ENCODE results near the gene RARB. TPM values are rescaled to one million over a fixed set of nuclear protein-coding genes. Genes with fewer than 3 reads are reported as not detected.

RARB gene
- polyA plus RNA-seq, 1 donor from 2014 or later, result 13.2 TPM

GRCh38 chr3:25510797-25511196 is 82.7 kb downstream of the RARB start:
- Histone ChIP-seq H3K27ac (ENCODE audit: low read length) (no peak overlapping the region), H3K79me2 (replicated peaks; ENCODE audit: insufficient read depth, low read length) (no peaks in the 10 kb centered on the region), H3K4me2 (ENCODE audit: low read length) (no peak overlapping the region), H3F3A (ENCODE audit: insufficient read depth, low read length, poor library complexity, severe bottlenecking) (no peaks in the 10 kb centered on the region), H4K20me1 (ENCODE audit: insufficient read depth) (no peaks in the 10 kb centered on the region), H3K9me3 (ENCODE audit: low read length) (no peaks in the 10 kb centered on the region), H3K9ac (ENCODE audit: low read length) (no peak overlapping the region), H3K9me2 (ENCODE audit: insufficient read depth, low read length) (no peaks in the 10 kb centered on the region), H3K36me3 (ENCODE audit: insufficient read depth, low read length) (no peaks in the 10 kb centered on the region), H3K4me3 (ENCODE audit: low read length) (no peak overlapping the region), H3K27me3 (ENCODE audit: insufficient read depth, low read depth, low read length) (no peaks in the 10 kb centered on the region), H2AFZ (ENCODE audit: low read depth, low read length) (no peak overlapping the region)
- no peak for TF ChIP-seq EZH2 (IDR thresholded peaks at IDR 0.05; ENCODE audit: borderline replicate concordance, insufficient read depth, low read length, poor library complexity, severe bottlenecking)
- no peak for TF ChIP-seq CTCF (IDR thresholded peaks at IDR 0.05; ENCODE audit: poor library complexity, severe bottlenecking)
- TF ChIP-seq RAD21 (conservative IDR thresholded peaks at IDR 0.05), result no peak
- no peak for TF ChIP-seq POLR2AphosphoS5 (IDR thresholded peaks at IDR 0.05)
- no peak for TF ChIP-seq MXI1 (conservative IDR thresholded peaks at IDR 0.05; ENCODE audit: poor library complexity, severe bottlenecking)
- no peak for TF ChIP-seq REST (IDR thresholded peaks at IDR 0.05; ENCODE audit: borderline replicate concordance)
- no peak for TF ChIP-seq SMC3 (conservative IDR thresholded peaks at IDR 0.05; ENCODE audit: poor library complexity)
- TF ChIP-seq TAF1 (IDR thresholded peaks at IDR 0.05; ENCODE audit: low read depth), result no peak

GRCh38 chr3:25511972-25512721 is 84.1 kb downstream of the RARB start:
- H3F3A ChIP-seq (ENCODE audit: insufficient read depth, low read length, poor library complexity, severe bottlenecking), result no peaks in the 10 kb centered on the region

More at GRCh38 chr3:25511972-25512721, 84.1 kb downstream of the RARB start:
- TF ChIP-seq SMC3 (conservative IDR thresholded peaks at IDR 0.05; ENCODE audit: poor library complexity) (no peak), POLR2AphosphoS5 (IDR thresholded peaks at IDR 0.05) (no peak), MXI1 (conservative IDR thresholded peaks at IDR 0.05; ENCODE audit: poor library complexity, severe bottlenecking) (no peak), EZH2 (IDR thresholded peaks at IDR 0.05; ENCODE audit: borderline replicate concordance, insufficient read depth, low read length, poor library complexity, severe bottlenecking) (no peak), CTCF (IDR thresholded peaks at IDR 0.05; ENCODE audit: poor library complexity, severe bottlenecking) (no peak), TAF1 (IDR thresholded peaks at IDR 0.05; ENCODE audit: low read depth) (no peak), RAD21 (conservative IDR thresholded peaks at IDR 0.05) (no peak), REST (IDR thresholded peaks at IDR 0.05; ENCODE audit: borderline replicate concordance) (no peak), EP300 (conservative IDR thresholded peaks at IDR 0.05; ENCODE audit: poor library complexity, severe bottlenecking) (no peak)
- H3K4me3 ChIP-seq (ENCODE audit: low read length), result no peak overlapping the region
- no peak overlapping the region for H3K9ac ChIP-seq (ENCODE audit: low read length)
- no peaks in the 10 kb centered on the region for H3K9me2 ChIP-seq (ENCODE audit: insufficient read depth, low read length)
- no peaks in the 10 kb centered on the region for H3K27me3 ChIP-seq (ENCODE audit: insufficient read depth, low read depth, low read length)
- no peaks in the 10 kb centered on the region for H3K36me3 ChIP-seq (ENCODE audit: insufficient read depth, low read length)
- no peak overlapping the region for H3K4me2 ChIP-seq (ENCODE audit: low read length)
- H3K27ac ChIP-seq (ENCODE audit: low read length), result no peak overlapping the region
- no peak overlapping the region for H2AFZ ChIP-seq (ENCODE audit: low read depth, low read length)
- no peaks in the 10 kb centered on the region for H3K79me2 ChIP-seq (replicated peaks; ENCODE audit: insufficient read depth, low read length)
- no peaks in the 10 kb centered on the region for H3K9me3 ChIP-seq (ENCODE audit: low read length)
- no peaks in the 10 kb centered on the region for H4K20me1 ChIP-seq (ENCODE audit: insufficient read depth)

Data from neural cell (in vitro differentiated cells).